Testis (tissue), 3 donors: Measurements from ENCODE around the gene RLBP1. TPM values are rescaled to one million over a fixed set of nuclear protein-coding genes. Genes with fewer than 3 reads are reported as not detected.

Source experiments
- DNase-seq: peaks from one replicate; pipeline ENCODE4 v3.0.0-alpha.2; 2019
- H3K27ac ChIP-seq, 2 donors: fragments of 200-600 bp; sonication (generic); one replicate each; pipeline ENCODE4 v1.5.1; 2019
- H3K27me3 ChIP-seq: fragments of 200-600 bp; sonication (generic); one replicate; pipeline ENCODE4 v1.5.1; 2019
- H3K36me3 ChIP-seq: fragments of 200-600 bp; sonication (generic); one replicate; pipeline ENCODE4 v1.5.1; 2017; ENCODE audit warnings: low read depth; ENCODE audit errors: missing control alignments
- H3K4me1 ChIP-seq: fragments of 200-600 bp; sonication (generic); one replicate; pipeline ENCODE4 v1.5.1; 2019
- H3K4me3 ChIP-seq, 2 donors: fragments of 200-600 bp; sonication (generic); one replicate each; pipeline ENCODE4 v1.5.1; 2017 to 2019
- H3K9me3 ChIP-seq: fragments of 200-600 bp; sonication (generic); one replicate; pipeline ENCODE4 v1.5.1; 2017
- CTCF ChIP-seq, 3 experiments: fragments of 450-650 bp in 2 of 3; fragments of 200-600 bp in 1 of 3; sonication (generic) in 1 of 3; IDR thresholded peaks; one replicate each; pipeline ENCODE4 v1.5.1; 2016 to 2019; ENCODE audit warnings: antibody characterized with exemption in 3 of 3, mild to moderate bottlenecking in 2 of 3, moderate library complexity in 1 of 3
- POLR2A ChIP-seq: fragments of 450-650 bp; IDR thresholded peaks from one replicate; pipeline ENCODE4 v1.6.1; 2017; ENCODE audit warnings: antibody characterized with exemption, mild to moderate bottlenecking, moderate library complexity
- WGBS, 2 donors: methylation state at CpG; one replicate each; pipeline ENCODE4 v1.1.5; 2018; 5-methylcytosine and 5-hydroxymethylcytosine counted together
- intact Hi-C: fragments of 100-400 bp; cut with DNase I; formaldehyde crosslinking; loops from one replicate; pipeline ENCODE4 v1.15.1; 2023; ENCODE audit warnings: low total_unique reads
- polyA plus RNA-seq: library from polyadenylated mRNA; stranded (reverse); fragments of 350-450 nt; fragmentation: Illumina TruSeq; extraction: RNeasy Lipid Tissue Mini Kit (QIAGEN cat#74804); gene quantifications from one replicate; pipeline ENCODE4 v1.2.3, GENCODE V29; 2014; ENCODE audit warnings: low read depth, low replicate concordance; ENCODE audit not compliant: insufficient read depth
- total RNA-seq, 2 donors: library from RNA; depleted of rRNA; stranded (reverse); fragments of >200 nt; gene quantifications; one replicate each; pipeline ENCODE4 v1.2.3, GENCODE V29; 2016

RLBP1 gene
- total and polyA plus RNA-seq, 3 donors from 2014 or later: 0.31 to 1.1 (median 0.93) TPM

- H3K4me1 ChIP-seq: peaks cover 3% of the 10 kb centered on the region
- 25 to 27% methylated on average over 6 of the region's 6 CpGs for WGBS, 2 donors
Measured at GRCh38 chr15:89177633-89178306, 43.6 kb downstream of the RLBP1 start.

GRCh38 chr15:89177116-89177515, 44.3 kb downstream of the RLBP1 start:
- intact Hi-C loops: loop anchor here (5.0 kb wide), 1 partner anchor 120 kb away; no protein-coding TSS in a partner anchor
- Histone ChIP-seq H3K4me1 (peaks cover 3% of the 10 kb centered on the region), H3K36me3 (no peaks in the 10 kb centered on the region), H3K4me3 (no peak overlapping the region), H3K9me3 (no peaks in the 10 kb centered on the region), H3K27ac (no peak overlapping the region), H3K27me3 (no peaks in the 10 kb centered on the region)
- 96 to 97% methylated on average over 12 of the region's 12 CpGs for WGBS, 2 donors
- no peak for DNase-seq
- TF ChIP-seq CTCF (IDR thresholded peaks at IDR 0.05) (no peak), POLR2A (no peak)

More at GRCh38 chr15:89177633-89178306, 43.6 kb downstream of the RLBP1 start:
- no peak for TF ChIP-seq POLR2A
- peak; percentile 79 to 85 (median 81) for TF ChIP-seq CTCF (IDR thresholded peaks at IDR 0.05)
- intact Hi-C loops: loop anchor here (5.0 kb wide), 1 partner anchor 120 kb away; no protein-coding TSS in a partner anchor
- no peaks in the 10 kb centered on the region for H3K27me3 ChIP-seq
- no peaks in the 10 kb centered on the region for H3K9me3 ChIP-seq
- H3K27ac ChIP-seq: no peak overlapping the region
- no peak overlapping the region for H3K4me3 ChIP-seq
- DNase-seq: peak; percentile 70
- no peaks in the 10 kb centered on the region for H3K36me3 ChIP-seq

DNA sequence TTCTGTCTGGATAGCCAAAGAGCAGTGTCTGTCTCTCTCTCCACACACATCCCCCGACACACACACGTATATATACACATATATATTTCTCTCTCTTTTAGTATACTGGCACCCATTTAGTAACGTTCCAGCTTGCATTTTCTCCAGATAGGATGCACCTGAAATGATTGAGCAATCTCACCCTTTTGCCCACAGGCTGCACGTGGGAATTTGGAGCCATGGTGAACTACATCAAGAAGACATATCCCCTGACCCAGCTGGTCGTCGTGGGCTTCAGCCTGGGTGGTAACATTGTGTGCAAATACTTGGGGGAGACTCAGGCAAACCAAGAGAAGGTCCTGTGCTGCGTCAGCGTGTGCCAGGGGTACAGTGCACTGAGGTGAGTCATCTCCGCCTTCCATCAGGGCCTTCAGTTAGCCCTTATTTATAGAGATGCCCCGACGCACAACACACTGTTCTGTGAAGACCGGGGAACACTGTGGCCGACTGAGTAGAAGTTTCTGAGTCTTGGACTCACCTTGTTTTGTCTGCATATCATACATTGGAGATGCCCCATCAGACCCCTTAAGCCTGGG, 45.7 kb downstream of the RLBP1 start:
- WGBS, 2 donors: 82 to 85% methylated on average over 13 of the region's 13 CpGs
- TF ChIP-seq CTCF (IDR thresholded peaks at IDR 0.05): no peak
- TF ChIP-seq POLR2A: no peak
- no peak overlapping the region for H3K4me3 ChIP-seq
- H3K36me3 ChIP-seq: no peaks in the 10 kb centered on the region
- DNase-seq: no peak
- H3K27me3 ChIP-seq: no peaks in the 10 kb centered on the region
- H3K9me3 ChIP-seq: no peaks in the 10 kb centered on the region
- no peak overlapping the region for H3K27ac ChIP-seq
- intact Hi-C loops: loop anchor here (5.0 kb wide), 1 partner anchor 118 kb away; no protein-coding TSS in a partner anchor
- peaks cover 3% of the 10 kb centered on the region for H3K4me1 ChIP-seq

DNA sequence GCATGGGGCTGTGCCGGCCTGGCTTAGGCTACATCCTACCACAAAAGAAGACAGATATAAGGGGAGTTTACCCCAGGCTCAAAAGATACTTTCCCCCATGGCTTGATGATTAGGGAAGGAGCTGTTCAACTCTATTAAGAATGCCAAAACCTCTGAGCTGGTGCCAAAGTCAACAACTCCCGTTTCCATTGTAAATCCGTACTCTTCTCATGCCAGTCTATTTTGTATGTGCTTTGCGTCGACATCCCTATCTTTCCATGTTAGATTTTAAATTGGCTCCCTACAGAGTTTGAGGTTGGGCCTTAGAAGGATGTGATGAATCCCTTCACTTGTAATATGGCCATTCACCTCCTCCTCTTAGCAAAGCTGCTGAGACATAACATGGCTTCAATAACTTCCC, 46.9 kb downstream of the RLBP1 start:
- TF ChIP-seq POLR2A (no peak), CTCF (IDR thresholded peaks at IDR 0.05) (no peak)
- no peaks in the 10 kb centered on the region for H3K27me3 ChIP-seq
- DNase-seq: no peak
- H3K4me1 ChIP-seq: peaks cover 3% of the 10 kb centered on the region
- intact Hi-C loops: no loop called here
- no peak overlapping the region for H3K4me3 ChIP-seq
- 56 to 75% methylated on average over 5 of the region's 5 CpGs for WGBS, 2 donors
- no peaks in the 10 kb centered on the region for H3K9me3 ChIP-seq
- no peaks in the 10 kb centered on the region for H3K36me3 ChIP-seq
- H3K27ac ChIP-seq: no peak overlapping the region
